AG10803 (cell line): Measurements from ENCODE around the gene TMEM208.
A peak's percentile ranks its signal among the peaks of the same experiment; 100 is the strongest.

Experiments
- DNase-seq: peaks from one replicate; pipeline ENCODE4 v3.0.0; 2010; ENCODE audit warnings: low read depth
- H3K4me3 ChIP-seq: 2 replicates; pipeline ENCODE4 v1.5.1; 2011; ENCODE audit warnings: mild to moderate bottlenecking, low read length, control low read depth
- CTCF ChIP-seq: conservative IDR thresholded peaks from 2 replicates; pipeline ENCODE4 v1.5.1; 2011; ENCODE audit warnings: mild to moderate bottlenecking, low read length, control low read depth, inconsistent platforms

Gene TMEM208

GRCh38 chr16:67260426-67261063 is 33.6 kb downstream of the TMEM208 start:
- DNase-seq, result peak; percentile 75
- peak; percentile 82 for TF ChIP-seq CTCF
- no peak overlapping the region for H3K4me3 ChIP-seq

GRCh38 chr16:67263201-67263600 is 36.3 kb downstream of the TMEM208 start:
- no peak for DNase-seq
- TF ChIP-seq CTCF, result no peak
- no peak overlapping the region for H3K4me3 ChIP-seq

GRCh38 chr16:67264277-67264676 is 37.3 kb downstream of the TMEM208 start:
- H3K4me3 ChIP-seq, result no peak overlapping the region
- no peak for DNase-seq
- TF ChIP-seq CTCF, result no peak

GRCh38 chr16:67264866-67265265 is 37.9 kb downstream of the TMEM208 start:
- no peak for DNase-seq
- no peak for TF ChIP-seq CTCF
- no peak overlapping the region for H3K4me3 ChIP-seq

GRCh38 chr16:67265834-67266233 is 38.9 kb downstream of the TMEM208 start:
- no peak overlapping the region for H3K4me3 ChIP-seq
- no peak for DNase-seq
- TF ChIP-seq CTCF, result no peak

- no peak for TF ChIP-seq CTCF
- H3K4me3 ChIP-seq, result no peak overlapping the region
- DNase-seq, result peak; percentile 93
These were observed 41.2 kb downstream of the TMEM208 start for GRCh38 chr16:67268136-67268579.

- no peak for TF ChIP-seq CTCF
- DNase-seq, result peak; percentile 64
- no peak overlapping the region for H3K4me3 ChIP-seq
These were observed 42.8 kb downstream of the TMEM208 start for GRCh38 chr16:67269766-67270165.
